GM21619 (cell line): ENCODE data around the gene KCNMB2.

Source experiments
- ATAC-seq: cut with Tn5 transposase; IDR thresholded peaks from one replicate; pipeline ENCODE4 v1.9.1; 2021; ENCODE audit not compliant: unreplicated experiment

The KCNMB2 gene

GRCh38 chr3:178637802-178638201 is 101.6 kb downstream of the KCNMB2 start:
- no peak for ATAC-seq

DNA sequence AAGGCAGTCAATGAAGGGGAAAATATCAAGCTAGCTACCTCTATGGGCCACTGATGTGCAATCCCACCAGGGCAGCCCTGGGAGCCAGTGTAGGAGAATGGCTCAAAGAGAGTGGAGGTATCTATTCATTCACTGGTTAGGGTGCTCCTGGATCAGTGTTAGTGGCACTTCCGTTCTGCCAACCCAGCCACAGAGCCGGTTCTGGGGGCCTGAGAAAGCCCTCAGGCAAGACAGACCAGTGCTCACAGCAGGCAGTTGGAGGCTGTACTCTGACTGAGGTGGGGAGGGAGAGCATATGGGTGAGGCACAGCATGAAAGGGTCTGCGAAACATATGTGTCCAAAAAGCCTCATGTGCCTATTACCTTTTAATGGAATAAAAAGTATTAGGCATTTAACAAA is 109.3 kb downstream of the KCNMB2 start:
- no peak for ATAC-seq

GRCh38 chr3:178646186-178646862 is 110.1 kb downstream of the KCNMB2 start:
- no peak for ATAC-seq

- no peak for ATAC-seq
Measured at GRCh38 chr3:178655488-178655887, 119.3 kb downstream of the KCNMB2 start.

GRCh38 chr3:178658694-178659325 is 122.6 kb downstream of the KCNMB2 start:
- ATAC-seq, result no peak

DNA sequence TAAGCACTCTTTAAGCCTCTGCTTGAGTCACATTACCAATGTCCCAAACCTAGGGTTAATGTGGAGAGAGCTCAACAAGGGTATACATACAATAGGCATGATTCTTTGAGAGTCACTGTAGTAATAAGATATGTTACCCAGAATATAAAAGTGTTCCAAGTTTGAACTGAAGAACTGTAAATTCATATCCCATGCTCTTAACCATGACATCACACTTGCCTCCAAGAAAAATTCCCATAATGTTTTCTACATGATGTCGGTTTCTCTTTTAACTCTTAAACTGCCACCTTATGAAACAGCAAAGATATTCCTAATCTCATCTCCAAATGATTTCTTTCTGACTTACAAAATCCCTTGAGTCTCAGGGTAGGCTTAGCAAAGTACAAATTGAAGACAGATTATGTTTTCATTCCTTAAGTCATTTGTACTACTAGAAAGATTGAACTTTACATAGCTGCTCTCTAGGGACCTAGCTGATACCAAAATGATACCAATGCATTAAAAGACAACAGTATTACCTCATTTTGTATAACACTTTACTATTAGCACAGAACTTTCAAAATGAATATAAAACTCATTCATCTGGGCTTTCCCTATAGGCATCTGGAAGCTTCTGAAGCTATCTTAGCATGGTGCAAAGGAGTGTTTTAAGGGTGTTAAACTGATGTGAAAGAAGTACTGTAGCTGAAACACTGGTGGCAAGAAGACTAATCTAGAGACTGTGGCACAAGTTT is 127.1 kb downstream of the KCNMB2 start:
- ATAC-seq, result peak; percentile 87

- no peak for ATAC-seq
Measured at GRCh38 chr3:178665747-178666146, 129.5 kb downstream of the KCNMB2 start.

- ATAC-seq, result no peak
Measured at GRCh38 chr3:178669022-178669601, 132.9 kb downstream of the KCNMB2 start.

DNA sequence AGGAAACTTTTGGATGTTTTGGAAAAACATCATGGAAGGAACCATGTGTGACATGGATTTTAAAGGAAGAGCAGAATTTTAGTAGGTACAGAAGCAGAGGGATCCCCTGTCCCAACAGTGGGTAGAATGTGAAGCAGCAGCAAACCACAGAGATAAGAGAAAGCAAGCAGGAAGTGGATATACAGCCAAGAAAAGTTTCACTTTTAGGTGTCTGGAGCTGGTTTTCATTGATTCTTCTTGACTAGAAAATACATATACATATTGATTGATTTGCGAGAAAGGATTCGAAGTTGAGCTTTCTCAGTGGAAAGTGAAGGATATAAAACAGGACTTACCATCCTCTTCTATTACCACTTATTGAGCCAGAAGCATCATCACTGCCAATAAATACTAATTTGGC is 133.5 kb downstream of the KCNMB2 start:
- ATAC-seq, result peak; percentile 44

DNA sequence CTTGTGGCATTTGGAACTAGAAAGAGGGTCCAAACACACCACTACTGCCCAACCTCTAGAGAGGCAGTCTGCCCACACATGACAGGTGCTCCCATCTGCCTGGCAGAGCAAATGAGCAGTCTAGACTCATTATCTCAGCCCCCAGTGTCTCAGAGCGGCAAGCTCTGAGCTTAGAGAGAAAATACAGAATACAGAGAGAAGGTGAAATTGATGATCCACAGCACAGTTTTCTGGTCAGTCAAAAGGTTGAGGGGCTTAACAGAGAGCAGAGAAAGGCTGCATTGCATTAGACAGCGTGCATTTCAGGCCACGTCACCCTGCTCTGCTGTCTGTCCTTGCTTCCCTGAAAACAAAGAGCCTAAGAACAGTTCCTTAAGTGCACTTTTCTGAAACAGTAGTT is 135.1 kb downstream of the KCNMB2 start:
- ATAC-seq, result peak; percentile 28

DNA sequence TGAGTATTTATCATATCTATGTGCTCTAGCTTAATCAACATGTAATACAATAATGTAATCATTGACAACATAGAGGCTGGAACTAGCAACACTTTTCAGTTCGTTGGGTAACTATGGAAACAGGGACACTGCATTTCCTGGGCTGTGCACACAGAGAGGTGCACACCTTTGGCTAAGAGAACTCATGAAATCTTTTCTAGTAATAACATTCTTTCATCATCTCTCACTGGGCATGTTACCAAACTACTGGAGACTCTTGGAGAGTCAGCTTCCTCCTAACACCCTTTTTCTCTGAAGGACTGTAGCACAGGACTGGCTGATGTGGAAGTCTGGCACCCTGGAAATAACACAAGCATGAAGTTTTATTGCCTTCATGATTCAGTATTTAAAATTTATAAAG is 135.6 kb downstream of the KCNMB2 start:
- ATAC-seq, result peak; percentile 78

DNA sequence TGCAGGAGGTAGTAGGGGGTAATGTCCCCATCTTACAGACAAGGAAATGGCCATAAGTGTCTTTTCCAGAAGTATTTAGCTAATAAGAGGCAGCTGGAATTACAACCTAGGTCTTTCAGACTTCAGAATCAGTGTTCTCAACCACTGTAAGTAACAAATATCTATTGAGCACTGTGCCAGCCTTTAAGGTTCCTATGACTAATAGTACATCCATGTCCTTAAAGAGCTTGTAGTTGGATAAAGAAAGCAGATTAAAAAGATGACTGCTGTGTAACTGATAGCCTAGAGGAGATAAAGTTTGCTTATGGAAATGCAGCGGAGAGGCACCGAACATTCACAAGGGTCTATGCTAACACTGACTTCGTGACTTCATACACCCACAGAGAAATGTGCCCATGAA is 136.0 kb downstream of the KCNMB2 start:
- ATAC-seq, result no peak

- ATAC-seq, result no peak
Measured at GRCh38 chr3:178673529-178673928, 137.3 kb downstream of the KCNMB2 start.

DNA sequence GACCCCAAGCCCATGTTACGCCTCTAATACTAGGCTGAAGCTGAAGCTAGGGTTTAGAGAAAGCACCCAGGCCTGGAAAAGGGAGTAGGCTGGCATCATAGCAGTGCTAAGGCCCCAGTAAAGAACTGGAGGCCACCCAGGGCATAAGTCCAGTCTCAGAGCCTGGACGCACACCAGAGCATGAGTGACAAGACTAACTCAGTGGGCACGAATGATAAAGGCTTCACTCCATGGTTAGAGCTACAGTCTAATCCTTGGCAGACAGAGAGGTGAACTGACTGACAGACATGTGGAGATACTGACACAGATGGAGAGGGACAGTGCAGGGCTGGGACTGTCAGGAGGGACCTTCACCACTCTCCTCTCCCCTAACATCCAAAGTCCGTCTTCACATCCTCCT is 139.8 kb downstream of the KCNMB2 start:
- ATAC-seq, result no peak

DNA sequence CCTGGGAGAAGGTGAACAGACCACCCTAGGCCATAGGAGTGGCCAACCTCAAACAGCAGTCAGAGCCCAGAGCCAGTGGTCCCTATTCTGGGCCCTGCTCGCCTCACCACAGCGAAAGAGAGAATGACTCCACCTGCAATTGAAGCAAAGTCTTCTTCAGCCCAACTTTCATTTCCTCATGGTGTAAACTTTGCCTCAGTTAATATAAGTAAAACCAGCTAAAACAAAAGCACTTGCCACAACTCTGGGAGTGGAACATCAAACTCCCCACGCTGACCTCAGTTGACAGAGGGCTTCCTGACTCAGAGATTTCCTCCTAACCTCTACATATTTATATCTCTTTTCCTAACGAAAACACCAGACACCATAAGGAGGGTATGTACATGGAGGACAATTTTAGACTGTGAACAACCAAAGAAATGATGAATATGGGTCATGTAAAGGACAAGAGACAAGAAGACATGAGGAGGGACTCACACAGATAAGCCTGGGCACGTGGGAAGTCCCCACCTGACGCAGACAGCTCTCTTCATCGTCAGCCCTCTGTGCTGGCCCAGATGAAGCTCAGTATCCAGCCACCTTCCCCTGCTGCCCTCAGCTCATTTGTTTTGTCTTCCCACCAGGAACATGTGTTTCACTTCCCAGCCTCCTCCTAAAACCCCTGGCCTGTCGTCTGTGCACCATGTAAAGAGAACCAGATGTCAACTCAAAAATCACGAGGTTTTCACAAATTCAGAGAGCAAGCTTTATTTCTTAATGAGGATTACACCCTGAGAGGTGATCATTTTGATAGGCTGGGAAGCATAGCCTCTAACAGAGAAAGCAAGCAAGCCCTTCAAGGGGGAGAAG is 140.9 kb downstream of the KCNMB2 start:
- ATAC-seq, result peak; percentile 74

DNA sequence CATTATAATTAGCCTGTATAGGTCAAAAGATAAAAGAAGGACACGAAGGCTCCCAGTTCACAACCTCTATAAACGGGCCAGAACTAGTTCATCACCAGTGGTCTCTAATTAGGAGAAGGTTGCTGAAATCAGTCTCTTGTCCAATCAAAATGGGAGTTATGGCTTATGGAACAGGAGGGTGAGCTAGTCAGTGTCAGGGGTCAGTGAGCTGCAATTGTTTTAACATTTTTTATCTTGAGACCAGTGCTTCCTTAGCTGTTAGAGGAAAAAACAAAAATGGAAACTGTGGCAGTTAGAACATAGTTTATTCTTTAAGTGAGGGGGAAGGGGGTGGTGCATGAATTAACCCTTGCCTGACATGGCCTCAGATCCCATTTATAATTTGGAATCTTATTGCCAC is 141.7 kb downstream of the KCNMB2 start:
- no peak for ATAC-seq

DNA sequence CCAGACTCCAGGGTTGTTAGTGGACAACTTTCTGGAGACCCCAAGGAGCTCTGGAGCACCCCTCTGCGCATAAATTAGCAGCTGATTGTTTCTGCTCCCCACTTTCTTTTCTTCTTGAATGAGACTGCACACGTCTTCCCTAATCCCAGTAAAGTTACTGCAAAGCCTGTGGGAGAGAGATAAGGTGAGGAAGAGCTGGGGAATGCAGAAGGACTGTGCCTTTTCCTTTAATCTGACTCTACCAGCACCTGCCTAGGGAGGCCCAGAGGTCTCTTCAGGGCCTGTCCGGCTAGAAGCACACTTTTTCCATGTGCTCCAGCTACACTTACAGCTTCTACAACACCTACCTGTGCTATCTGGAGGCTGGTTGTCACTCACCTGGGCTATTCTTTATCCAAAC is 143.8 kb downstream of the KCNMB2 start:
- no peak for ATAC-seq

- ATAC-seq, result no peak
Measured at GRCh38 chr3:178680489-178680888, 144.3 kb downstream of the KCNMB2 start.

DNA sequence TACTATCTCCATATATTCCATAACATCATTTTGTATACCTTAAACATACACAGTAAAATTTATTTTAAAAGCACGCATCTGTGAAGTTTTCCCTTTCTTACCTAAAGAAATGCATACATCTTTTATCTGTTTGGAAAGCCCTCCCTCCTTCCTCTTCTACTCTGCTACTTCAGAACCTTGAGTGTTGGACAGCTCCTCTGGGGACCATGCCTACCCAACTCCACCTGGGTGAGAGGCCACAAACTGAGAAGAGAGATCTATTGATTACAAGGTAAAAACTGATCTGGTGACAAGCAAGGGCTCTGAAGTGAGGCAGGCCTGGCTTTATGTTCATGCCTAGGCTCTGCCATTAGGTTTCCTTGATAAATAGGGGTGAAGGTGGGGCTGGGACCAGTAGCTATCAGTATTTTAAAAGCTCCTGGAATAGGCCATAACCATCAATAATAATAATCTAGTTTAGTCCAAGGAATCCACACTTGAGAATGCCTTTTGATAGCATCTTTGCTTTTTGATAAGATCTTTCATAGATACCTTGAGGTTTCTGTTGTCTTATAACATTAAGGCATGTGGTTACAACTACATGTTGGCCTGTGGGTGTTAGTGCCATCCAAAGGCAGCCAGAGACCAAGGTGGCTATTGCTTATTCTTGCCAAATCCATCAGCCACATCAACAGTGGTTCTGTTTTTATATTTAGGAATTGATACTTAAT is 148.8 kb downstream of the KCNMB2 start:
- no peak for ATAC-seq

DNA sequence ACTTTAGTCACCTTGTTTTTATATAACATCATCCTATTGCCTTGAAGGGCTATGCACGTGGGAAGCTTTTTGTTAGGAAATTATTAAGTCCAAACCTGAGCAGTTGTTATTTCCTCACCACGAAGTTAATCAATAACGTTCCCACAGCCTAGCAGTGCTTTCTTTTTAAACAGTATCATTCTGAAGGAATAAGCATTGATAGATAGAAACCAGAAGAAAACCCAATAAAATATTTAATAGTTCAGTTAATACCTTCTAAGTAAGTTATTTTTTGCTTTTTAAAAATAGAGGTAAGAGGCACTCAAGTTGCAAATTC is 149.3 kb downstream of the KCNMB2 start:
- ATAC-seq, result no peak

DNA sequence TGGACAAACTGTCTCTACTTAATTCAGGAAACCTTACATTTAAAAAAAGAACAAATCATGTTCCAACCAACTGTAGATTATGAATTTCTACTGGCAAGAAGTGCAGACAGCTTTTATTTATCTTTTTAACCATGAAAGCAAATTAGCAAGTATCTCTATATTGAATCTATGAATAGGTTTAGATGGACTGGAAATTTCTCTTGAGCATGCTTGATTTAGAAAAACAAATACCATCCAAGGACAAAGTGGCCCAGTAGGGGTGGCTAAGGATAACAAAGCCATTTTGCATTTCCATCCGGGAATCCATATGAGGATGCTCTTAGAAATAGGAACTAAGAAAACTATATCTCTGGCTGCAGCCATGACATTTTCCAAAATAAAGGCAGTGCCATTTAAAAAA is 150.6 kb downstream of the KCNMB2 start:
- no peak for ATAC-seq
